Measurements from ENCODE around the gene HS2ST1. TPM values are rescaled to one million over a fixed set of nuclear protein-coding genes. Genes with fewer than 3 reads are reported as not detected.
"Not testable (repeated sequence)": the region's sequence is repeated elsewhere in the genome, so short reads cannot be mapped to it uniquely, and the experiment has no call there.

HS2ST1 gene
- total and polyA plus RNA-seq, 11 donors, result 3.4 to 20.3 (median 13.6) TPM

DNA sequence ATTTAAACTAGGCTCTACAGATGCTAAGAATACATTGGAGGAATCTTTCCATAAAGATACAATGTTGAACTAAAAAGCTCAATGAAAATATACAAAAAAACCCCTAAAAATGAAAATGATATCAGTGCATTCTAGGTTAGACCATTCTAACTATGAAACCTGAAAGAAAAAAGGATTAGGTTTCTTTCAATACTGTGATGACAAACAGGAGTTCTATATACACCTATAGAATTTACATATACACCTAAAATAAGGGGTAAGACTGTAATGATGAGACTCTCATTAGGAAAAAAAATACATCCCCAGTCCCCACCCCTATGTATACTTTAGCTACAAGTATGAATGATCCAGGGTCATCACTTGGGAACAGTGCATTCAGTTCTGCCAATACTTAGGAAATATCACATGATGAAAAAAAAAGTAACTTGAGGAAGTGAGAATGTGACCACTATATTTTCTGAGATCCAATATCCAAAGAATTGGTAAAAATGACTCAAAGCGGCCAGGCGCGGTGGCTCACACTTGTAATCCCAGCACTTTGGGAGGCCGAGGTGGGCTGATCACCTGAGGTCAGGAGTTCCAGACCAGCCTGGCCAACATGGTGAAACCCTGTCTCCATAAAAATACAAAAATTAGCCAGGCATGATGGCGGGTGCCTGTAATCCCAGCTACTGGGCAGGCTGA, 26.8 kb upstream of the HS2ST1 start:
- Histone ChIP-seq H3K4me3 (no peak overlapping the region), H3K9me3 (no peaks in the 10 kb centered on the region), H3K27ac (no peak overlapping the region), H3K27me3 (no peaks in the 10 kb centered on the region), H3K36me3 (peaks cover 0 to 6% (median 0%) of the 10 kb centered on the region in 9 donors), H3K4me1 (peaks cover 0 to 28% (median 3%) of the 10 kb centered on the region in 12 donors)
- ATAC-seq, result no peak
- 91 to 100% (median 97%) methylated on average over 5 of the region's 5 CpGs for WGBS, 4 donors
- intact Hi-C loops (cut with DNase I), result no loop called here
- TF ChIP-seq POLR2A (IDR thresholded peaks at IDR 0.05), result no peak
- no peak for DNase-seq

GRCh38 chr1:86888327-86888726, 26.1 kb upstream of the HS2ST1 start:
- 97 to 98% (median 97%) methylated on average over 5 of the region's 5 CpGs for WGBS, 4 donors
- H3K27ac ChIP-seq, result no peak overlapping the region
- intact Hi-C loops (cut with DNase I), result no loop called here

DNA sequence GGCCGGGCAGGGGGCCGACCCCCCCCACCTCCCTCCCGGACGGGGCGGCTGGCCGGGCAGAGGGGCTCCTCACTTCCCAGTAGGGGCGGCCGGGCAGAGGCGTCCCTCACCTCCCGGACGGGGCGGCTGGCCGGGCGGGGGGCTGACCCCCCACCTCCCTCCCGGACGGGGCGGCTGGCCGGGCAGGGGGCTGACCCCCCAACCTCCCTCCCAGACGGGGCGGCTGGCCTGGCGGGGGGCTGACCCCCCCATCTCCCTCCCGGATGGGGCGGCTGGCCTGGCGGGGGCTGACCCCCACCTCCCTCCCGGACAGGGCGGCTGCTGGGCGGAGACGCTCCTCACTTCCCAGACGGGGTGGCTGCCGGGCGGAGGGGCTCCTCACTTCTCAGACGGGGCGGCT, 15.0 kb upstream of the HS2ST1 start:
- peaks cover 0 to 46% (median 36%) of the 10 kb centered on the region in 9 donors for H3K36me3 ChIP-seq
- DNase-seq; H3K27me3 ChIP-seq; H3K9me3 ChIP-seq; H3K27ac ChIP-seq; intact Hi-C loops (cut with DNase I); H3K4me3 ChIP-seq; ATAC-seq: not testable (repeated sequence)
- 93 to 100% (median 95%) methylated on average over 1 to 29 of the region's 33 CpGs for WGBS, 4 donors
- H3K4me1 ChIP-seq, result peaks cover 0 to 17% (median 8%) of the 10 kb centered on the region in 12 donors

More at GRCh38 chr1:86888327-86888726, 26.1 kb upstream of the HS2ST1 start:
- no peaks in the 10 kb centered on the region for H3K9me3 ChIP-seq
- peaks cover 0 to 28% (median 3%) of the 10 kb centered on the region in 12 donors for H3K4me1 ChIP-seq
- no peak for ATAC-seq
- no peak for DNase-seq
- no peak for TF ChIP-seq CTCF (IDR thresholded peaks at IDR 0.05)
- no peak for TF ChIP-seq POLR2A (IDR thresholded peaks at IDR 0.05)
- peaks cover 0 to 6% (median 0%) of the 10 kb centered on the region in 9 donors for H3K36me3 ChIP-seq
- H3K4me3 ChIP-seq, result no peak overlapping the region
- no peaks in the 10 kb centered on the region for H3K27me3 ChIP-seq

DNA sequence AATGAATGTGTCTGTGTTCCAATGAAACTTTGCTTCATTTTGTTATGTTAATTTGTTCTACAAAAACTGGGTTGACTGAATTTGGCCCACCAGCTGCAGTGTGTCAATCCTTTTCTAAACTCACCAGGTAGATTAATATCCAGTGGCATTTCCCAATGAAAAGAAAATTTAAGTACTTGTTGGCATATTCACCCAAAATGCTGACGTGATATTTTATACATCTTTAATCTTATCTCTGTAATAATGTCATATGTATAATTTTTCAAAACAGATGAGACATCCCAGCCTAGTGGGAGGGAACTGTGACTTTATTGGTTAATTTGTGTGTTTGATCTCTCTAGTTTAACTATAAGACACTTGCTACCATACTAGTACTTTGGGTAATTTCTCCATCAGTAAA, 8.6 kb upstream of the HS2ST1 start:
- 0 to 83% (median 37%) methylated on average over 1 of the region's 1 CpG for WGBS, 4 donors
- Histone ChIP-seq H3K27me3 (no peaks in the 10 kb centered on the region), H3K27ac (no peak overlapping the region), H3K36me3 (peaks cover 0 to 55% (median 23%) of the 10 kb centered on the region in 9 donors), H3K9me3 (no peaks in the 10 kb centered on the region), H3K4me3 (no peak overlapping the region), H3K4me1 (peaks cover 0 to 34% (median 4%) of the 10 kb centered on the region in 12 donors)
- intact Hi-C loops (cut with DNase I), result no loop called here
- ATAC-seq (no peak), DNase-seq (no peak)
- TF ChIP-seq POLR2A (IDR thresholded peaks at IDR 0.05) (no peak), CTCF (IDR thresholded peaks at IDR 0.05) (no peak)

GRCh38 chr1:86906419-86906818, 8.0 kb upstream of the HS2ST1 start:
- H3K4me3 ChIP-seq, result no peak overlapping the region
- no peak for ATAC-seq
- no peak overlapping the region for H3K27ac ChIP-seq
- no peak for DNase-seq
- 23 to 42% (median 37%) methylated on average over 2 of the region's 2 CpGs for WGBS, 4 donors
- intact Hi-C loops (cut with DNase I), result no loop called here
- no peaks in the 10 kb centered on the region for H3K9me3 ChIP-seq
- TF ChIP-seq CTCF (IDR thresholded peaks at IDR 0.05) (no peak), POLR2A (IDR thresholded peaks at IDR 0.05) (no peak)
- H3K27me3 ChIP-seq, result no peaks in the 10 kb centered on the region
- peaks cover 0 to 38% (median 6%) of the 10 kb centered on the region in 12 donors for H3K4me1 ChIP-seq
- H3K36me3 ChIP-seq, result peaks cover 0 to 51% (median 18%) of the 10 kb centered on the region in 9 donors
